Measurements from ENCODE around the gene WDR26.
"Not testable (repeated sequence)": the region's sequence is repeated elsewhere in the genome, so short reads cannot be mapped to it uniquely, and the experiment has no call there.

WDR26 gene

GRCh38 chr1:224429616-224430326, 4.8 kb downstream of the WDR26 start:
- no peak for DNase-seq (ENCODE audit: low spot score)
- no peak for TF ChIP-seq CTCF (IDR thresholded peaks at IDR 0.05)
- Histone ChIP-seq H3K27ac (peak overlapping the region in 1 of 2 donors; percentile 91), H3K4me3 (no peak overlapping the region)

- H3K4me3 ChIP-seq; DNase-seq (ENCODE audit: low spot score); H3K27ac ChIP-seq: not testable (repeated sequence)
Observed at GRCh38 chr1:224428713-224429112, 5.9 kb downstream of the WDR26 start.

- Histone ChIP-seq H3K4me3 (peak overlapping the region; percentile 29), H3K27ac (peak overlapping the region; percentile 6 to 56)
- no peak for TF ChIP-seq CTCF (IDR thresholded peaks at IDR 0.05)
- no peak for DNase-seq (ENCODE audit: low spot score)
Observed at GRCh38 chr1:224427346-224427745, 7.3 kb downstream of the WDR26 start.

GRCh38 chr1:224426869-224427268, 7.7 kb downstream of the WDR26 start:
- DNase-seq (ENCODE audit: low spot score); H3K4me3 ChIP-seq; H3K27ac ChIP-seq: not testable (repeated sequence)

- TF ChIP-seq CTCF (IDR thresholded peaks at IDR 0.05): no peak
- no peak overlapping the region for H3K4me3 ChIP-seq
- no peak overlapping the region for H3K27ac ChIP-seq
- no peak for DNase-seq (ENCODE audit: low spot score)
Observed at GRCh38 chr1:224425279-224425884, 9.2 kb downstream of the WDR26 start.

- no peak for TF ChIP-seq CTCF (IDR thresholded peaks at IDR 0.05)
- no peak overlapping the region for H3K27ac ChIP-seq
- DNase-seq (ENCODE audit: low spot score): no peak
- H3K4me3 ChIP-seq: no peak overlapping the region
Observed at GRCh38 chr1:224420106-224420505, 14.5 kb downstream of the WDR26 start.

GRCh38 chr1:224411766-224412165, 22.8 kb downstream of the WDR26 start:
- no peak for TF ChIP-seq CTCF (IDR thresholded peaks at IDR 0.05)
- no peak overlapping the region for H3K4me3 ChIP-seq
- no peak overlapping the region for H3K27ac ChIP-seq
- DNase-seq (ENCODE audit: low spot score): no peak

- no peak for DNase-seq (ENCODE audit: low spot score)
- Histone ChIP-seq H3K27ac (no peak overlapping the region), H3K4me3 (no peak overlapping the region)
- TF ChIP-seq CTCF (IDR thresholded peaks at IDR 0.05): no peak
Observed at GRCh38 chr1:224408294-224408590, 26.4 kb downstream of the WDR26 start.

Data from coronary artery (tissue), 2 donors.